IMR-90 (cell line): ENCODE data around the gene OTUD5. TPM values are rescaled to one million over a fixed set of nuclear protein-coding genes. Genes with fewer than 3 reads are reported as not detected.
A peak's percentile ranks its signal among the peaks of the same experiment; 100 is the strongest.

Experiments
- ATAC-seq: fragments of 200-7000 bp; cut with Tn5 transposase; 2 replicates; pipeline ENCODE4 v1.9.1; 2020; ENCODE audit warnings: low read depth, mild to moderate bottlenecking, moderate library complexity
- BruUV-seq: library from RNA; stranded (reverse); fragments of 400-500 nt; replicated peaks from 2 replicates; lab custom pipeline; 2021; lab: Mats Ljungman, UMichigan
- CTCF ChIA-PET: fragments of 300-600 bp; formaldehyde crosslinking; extraction: SDS; loops from one replicate; lab custom pipeline; 2021; ENCODE audit warnings: antibody characterized with exemption; lab: Yijun Ruan, JAX
- POLR2A ChIA-PET: fragments of 300-600 bp; sonication (Branson Sonifier 250); formaldehyde crosslinking; loops from one replicate; lab custom pipeline; 2022; ENCODE audit warnings: antibody characterized with exemption; ENCODE audit not compliant: unreplicated experiment; lab: Charles Lee
- DNase-seq: peaks from one replicate; pipeline ENCODE4 v3.0.0; 2013
- H2AFZ ChIP-seq: replicated peaks from 2 replicates; pipeline ENCODE3; 2013; ENCODE audit warnings: low read length, mild to moderate bottlenecking; ENCODE audit not compliant: poor library complexity
- H2AK5ac ChIP-seq: 2 replicates; pipeline ENCODE4 v1.6.1; 2013; ENCODE audit warnings: low read depth, low read length, inconsistent platforms
- H2AK9ac ChIP-seq: replicated peaks from 2 replicates; pipeline ENCODE3; 2013; ENCODE audit warnings: mild to moderate bottlenecking, low read depth, low read length, moderate library complexity; ENCODE audit not compliant: poor library complexity
- H2BK120ac ChIP-seq: 2 replicates; pipeline ENCODE4 v1.6.1; 2013; ENCODE audit warnings: low read depth, low read length, inconsistent platforms
- H2BK15ac ChIP-seq: 3 replicates; pipeline ENCODE4 v1.6.1; 2013; ENCODE audit warnings: low read depth, low read length, inconsistent platforms
- H2BK20ac ChIP-seq: 2 replicates; pipeline ENCODE4 v1.6.1; 2013; ENCODE audit warnings: low read depth, mild to moderate bottlenecking, inconsistent platforms, low read length, moderate library complexity
- H2BK5ac ChIP-seq: 2 replicates; pipeline ENCODE4 v1.6.1; 2013; ENCODE audit warnings: mild to moderate bottlenecking, low read depth, low read length, inconsistent platforms; ENCODE audit not compliant: poor library complexity, severe bottlenecking
- H3K14ac ChIP-seq: replicated peaks from 2 replicates; pipeline ENCODE4 v1.6.1; 2013; ENCODE audit warnings: low read depth, low read length, inconsistent platforms
- H3K18ac ChIP-seq: 2 replicates; pipeline ENCODE4 v1.6.1; 2013; ENCODE audit warnings: low read depth, low read length, control low read depth
- H3K23ac ChIP-seq: 2 replicates; pipeline ENCODE4 v1.6.1; 2013; ENCODE audit warnings: low read depth, low read length, inconsistent platforms
- H3K27ac ChIP-seq: 2 replicates; pipeline ENCODE4 v1.5.1; 2013; ENCODE audit warnings: mild to moderate bottlenecking, control low read depth, low read length; ENCODE audit not compliant: insufficient read depth
- H3K27me3 ChIP-seq: 2 replicates; pipeline ENCODE4 v1.6.1; 2013; ENCODE audit warnings: low read length; ENCODE audit not compliant: control insufficient read depth, insufficient read depth
- H3K36me3 ChIP-seq: 2 replicates; pipeline ENCODE4 v1.6.1; 2013; ENCODE audit warnings: low read length, mixed read lengths; ENCODE audit not compliant: control insufficient read depth, insufficient read depth
- H3K4ac ChIP-seq: 2 replicates; pipeline ENCODE4 v1.6.1; 2013; ENCODE audit warnings: low read depth, low read length, inconsistent platforms
- H3K4me1 ChIP-seq: 2 replicates; pipeline ENCODE4 v1.6.1; 2013; ENCODE audit warnings: low read length, mixed read lengths; ENCODE audit not compliant: control insufficient read depth, insufficient read depth
- H3K4me2 ChIP-seq: 2 replicates; pipeline ENCODE4 v1.6.1; 2013; ENCODE audit warnings: low read depth, mild to moderate bottlenecking, control low read depth, low read length, moderate library complexity
- H3K4me3 ChIP-seq: 2 replicates; pipeline ENCODE4 v1.5.1; 2013; ENCODE audit warnings: low read depth, mild to moderate bottlenecking, control low read depth, low read length, moderate library complexity; ENCODE audit not compliant: insufficient read depth
- H3K56ac ChIP-seq: 2 replicates; pipeline ENCODE4 v1.6.1; 2013; ENCODE audit warnings: low read length, inconsistent platforms; ENCODE audit not compliant: insufficient read depth; ENCODE audit errors: extremely low read depth
- H3K79me1 ChIP-seq, 2 experiments: 2 replicates each; pipeline ENCODE4 v1.6.1; 2013; ENCODE audit warnings: low read length in 2 of 2, inconsistent platforms in 1 of 2, low read depth in 1 of 2
- H3K9ac ChIP-seq: 2 replicates; pipeline ENCODE4 v1.6.1; 2013; ENCODE audit warnings: low read depth, low read length, control low read depth
- H3K9me1 ChIP-seq: 2 replicates; pipeline ENCODE4 v1.6.1; 2013; ENCODE audit warnings: low read length, inconsistent platforms; ENCODE audit not compliant: insufficient read depth
- H3K9me3 ChIP-seq: 2 replicates; pipeline ENCODE4 v1.6.1; 2013; ENCODE audit warnings: low read length; ENCODE audit not compliant: control insufficient read depth, insufficient read depth
- H4K20me1 ChIP-seq: 2 replicates; pipeline ENCODE4 v1.6.1; 2013; ENCODE audit warnings: low read length, inconsistent platforms; ENCODE audit not compliant: insufficient read depth
- H4K5ac ChIP-seq: 2 replicates; pipeline ENCODE4 v1.6.1; 2013; ENCODE audit warnings: mild to moderate bottlenecking, low read depth, low read length, control low read depth
- H4K8ac ChIP-seq, 2 experiments: 2 replicates each; pipeline ENCODE4 v1.6.1; 2013; ENCODE audit warnings: low read depth in 2 of 2, low read length in 2 of 2, control low read depth in 1 of 2, inconsistent platforms in 1 of 2
- H4K91ac ChIP-seq: 2 replicates; pipeline ENCODE4 v1.6.1; 2013; ENCODE audit warnings: low read depth, low read length, inconsistent platforms; ENCODE audit not compliant: insufficient read depth
- CEBPB ChIP-seq: IDR thresholded peaks from 2 replicates; pipeline ENCODE4 v1.6.1; 2012; ENCODE audit warnings: low read depth, low read length, improper control_type of control experiment
- FOS ChIP-seq: fragments of 150-350 bp; IDR thresholded peaks from 2 replicates; pipeline ENCODE4 v1.6.1; 2016; ENCODE audit warnings: low read depth, low read length
- MXI1 ChIP-seq: IDR thresholded peaks from 2 replicates; pipeline ENCODE4 v1.6.1; 2012; ENCODE audit warnings: low read depth, mild to moderate bottlenecking, low read length, moderate library complexity, borderline replicate concordance
- RAD21 ChIP-seq: IDR thresholded peaks from 2 replicates; pipeline ENCODE4 v1.6.1; 2012; ENCODE audit warnings: low read length, improper control_type of control experiment
- RCOR1 ChIP-seq: IDR thresholded peaks from 2 replicates; pipeline ENCODE4 v1.6.1; 2012; ENCODE audit warnings: mild to moderate bottlenecking, low read length, improper control_type of control experiment; ENCODE audit not compliant: insufficient replicate concordance
- WGBS, 2 experiments: methylation state at CpG; one replicate each; pipeline versions ENCODE4 v1.1.5 to v1.1.7; 2013; ENCODE audit warnings: missing lambda C conversion rate in 2 of 2; ENCODE audit not compliant: insufficient read length in 1 of 2; ENCODE audit errors: extremely low coverage in 2 of 2; 5-methylcytosine and 5-hydroxymethylcytosine counted together
- dilution Hi-C: fragments of 300-500 bp; cut with HindIII; formaldehyde crosslinking; loops from one replicate; pipeline ENCODE4 v1.14.3; 2018; ENCODE audit warnings: low sequenced_read_pairs; ENCODE audit not compliant: unreplicated experiment
- in situ Hi-C: fragments of 300-500 bp; cut with MboI; formaldehyde crosslinking; loops from 3 replicates; pipeline ENCODE4 v1.14.3; 2019; ENCODE audit warnings: low sequenced_read_pairs, inconsistent platforms, mixed read lengths
- intact Hi-C: fragments of 100-400 bp; cut with micrococcal nuclease; formaldehyde crosslinking; loops from 2 replicates; pipeline ENCODE4 v1.10.0; 2022
- polyA plus RNA-seq, 3 experiments: library from polyadenylated mRNA; depleted of rRNA; stranded (reverse); fragments of >200 nt; gene quantifications; 2 replicates each; pipeline ENCODE4 v1.2.3, GENCODE V29; 2012; ENCODE audit warnings: low replicate concordance in 1 of 3
- total RNA-seq: library from RNA; depleted of rRNA; stranded (reverse); fragments of >200 nt; gene quantifications from 2 replicates; pipeline ENCODE4 v1.2.3, GENCODE V29; 2012
- TF ChIP-seq, protein P1 (sequence below): conservative IDR thresholded peaks from 2 replicates; pipeline ENCODE4 v1.5.1; 2012; ENCODE audit warnings: mild to moderate bottlenecking, low read depth, low read length, improper control_type of control experiment
- TF ChIP-seq, protein P2 (sequence below): fragments of 150-350 bp; IDR thresholded peaks from 2 replicates; pipeline ENCODE4 v1.6.1; 2016; ENCODE audit warnings: low read depth, mild to moderate bottlenecking, low read length, moderate library complexity, borderline replicate concordance

Gene OTUD5
- total and polyA plus RNA-seq, 2 of the 4 experiments (the other 2 are of a cell fraction): 30.6 to 50.4 TPM

DNA sequence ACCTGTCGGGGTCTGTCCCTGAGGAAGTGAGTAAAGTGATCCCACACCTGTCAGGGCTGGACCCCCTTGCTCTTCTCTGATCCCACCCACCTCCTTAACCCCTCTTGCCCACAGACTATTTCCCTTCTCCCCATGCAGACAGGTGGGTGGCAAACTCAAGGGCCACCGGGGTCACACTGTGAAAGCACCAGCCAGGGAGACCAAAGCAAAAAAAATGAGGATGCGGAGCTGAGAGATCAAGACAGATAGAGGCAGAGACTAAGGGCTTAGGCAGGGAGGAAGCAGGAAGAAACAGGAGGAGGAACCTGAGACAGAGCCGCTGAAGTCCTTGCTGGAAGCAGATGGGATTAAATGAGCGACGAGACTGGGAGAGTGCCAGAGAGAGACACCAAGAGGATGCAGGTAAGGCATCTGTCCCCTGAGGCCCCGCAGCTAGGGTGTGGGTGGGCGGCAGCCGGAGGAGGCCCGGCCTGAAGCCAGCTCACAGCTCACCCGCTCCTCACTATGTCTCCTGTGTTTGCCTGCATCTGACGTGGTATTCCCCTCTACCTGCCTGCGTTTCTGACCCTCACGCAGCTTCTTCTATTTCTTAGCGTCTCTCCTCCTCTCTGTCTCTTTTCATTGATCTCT lies 67.0 kb downstream of the OTUD5 start:
- H3K9ac ChIP-seq: peak overlapping the region; percentile 20; the same call in 1 of the 2 replicates
- H2BK5ac ChIP-seq: no peak overlapping the region
- H2AK9ac ChIP-seq: no peak overlapping the region
- no peak for TF ChIP-seq RCOR1
- no peak for TF ChIP-seq RAD21
- no peak for TF ChIP-seq CEBPB
- TF ChIP-seq MXI1: no peak
- no peak for TF ChIP-seq FOS
- TF ChIP-seq, protein P1, sequence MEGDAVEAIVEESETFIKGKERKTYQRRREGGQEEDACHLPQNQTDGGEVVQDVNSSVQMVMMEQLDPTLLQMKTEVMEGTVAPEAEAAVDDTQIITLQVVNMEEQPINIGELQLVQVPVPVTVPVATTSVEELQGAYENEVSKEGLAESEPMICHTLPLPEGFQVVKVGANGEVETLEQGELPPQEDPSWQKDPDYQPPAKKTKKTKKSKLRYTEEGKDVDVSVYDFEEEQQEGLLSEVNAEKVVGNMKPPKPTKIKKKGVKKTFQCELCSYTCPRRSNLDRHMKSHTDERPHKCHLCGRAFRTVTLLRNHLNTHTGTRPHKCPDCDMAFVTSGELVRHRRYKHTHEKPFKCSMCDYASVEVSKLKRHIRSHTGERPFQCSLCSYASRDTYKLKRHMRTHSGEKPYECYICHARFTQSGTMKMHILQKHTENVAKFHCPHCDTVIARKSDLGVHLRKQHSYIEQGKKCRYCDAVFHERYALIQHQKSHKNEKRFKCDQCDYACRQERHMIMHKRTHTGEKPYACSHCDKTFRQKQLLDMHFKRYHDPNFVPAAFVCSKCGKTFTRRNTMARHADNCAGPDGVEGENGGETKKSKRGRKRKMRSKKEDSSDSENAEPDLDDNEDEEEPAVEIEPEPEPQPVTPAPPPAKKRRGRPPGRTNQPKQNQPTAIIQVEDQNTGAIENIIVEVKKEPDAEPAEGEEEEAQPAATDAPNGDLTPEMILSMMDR: no peak
- TF ChIP-seq, protein P2, sequence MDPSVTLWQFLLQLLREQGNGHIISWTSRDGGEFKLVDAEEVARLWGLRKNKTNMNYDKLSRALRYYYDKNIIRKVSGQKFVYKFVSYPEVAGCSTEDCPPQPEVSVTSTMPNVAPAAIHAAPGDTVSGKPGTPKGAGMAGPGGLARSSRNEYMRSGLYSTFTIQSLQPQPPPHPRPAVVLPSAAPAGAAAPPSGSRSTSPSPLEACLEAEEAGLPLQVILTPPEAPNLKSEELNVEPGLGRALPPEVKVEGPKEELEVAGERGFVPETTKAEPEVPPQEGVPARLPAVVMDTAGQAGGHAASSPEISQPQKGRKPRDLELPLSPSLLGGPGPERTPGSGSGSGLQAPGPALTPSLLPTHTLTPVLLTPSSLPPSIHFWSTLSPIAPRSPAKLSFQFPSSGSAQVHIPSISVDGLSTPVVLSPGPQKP: no peak
- no peaks in the 10 kb centered on the region for H3K36me3 ChIP-seq
- DNase-seq (no peak), ATAC-seq (no peak)
- no peak overlapping the region for H3K23ac ChIP-seq
- peak overlapping the region; percentile 40 to 51; a peak in 1 of 4 replicates for H4K8ac ChIP-seq
- H4K91ac ChIP-seq: no peak overlapping the region
- intact Hi-C loops (no loop called here), dilution Hi-C loops (no loop called here), in situ Hi-C loops (no loop called here)
- peaks cover 0 to 4% of the 10 kb centered on the region in 2 experiments; a peak in 1 of 4 replicates for H3K79me1 ChIP-seq
- no peak overlapping the region for H3K14ac ChIP-seq
- H4K20me1 ChIP-seq: no peaks in the 10 kb centered on the region
- peak overlapping the region; percentile 65 for H3K4me2 ChIP-seq
- no peak overlapping the region for H3K4ac ChIP-seq
- no peak overlapping the region for H3K27ac ChIP-seq
- H3K4me3 ChIP-seq: peak overlapping the region; percentile 32
- CTCF ChIA-PET: no interaction called here
- H2BK20ac ChIP-seq: no peak overlapping the region
- H3K9me3 ChIP-seq: no peaks in the 10 kb centered on the region
- H2BK120ac ChIP-seq: no peak overlapping the region
- H3K9me1 ChIP-seq: 0 out of 2 replicates have a peak, but pooled peaks cover 7% of the 10 kb centered on the region
- no peak overlapping the region for H3K56ac ChIP-seq
- peak overlapping the region; percentile 84 for H2AFZ ChIP-seq
- no peak overlapping the region for H2AK5ac ChIP-seq
- no peak overlapping the region for H2BK15ac ChIP-seq
- BruUV-seq: no TSS peak
- no peaks in the 10 kb centered on the region for H3K27me3 ChIP-seq
- WGBS, 2 experiments: 55% methylated on average over 7 of the region's 15 CpGs; no CpG with 5 or more reads in 1 of the 2 experiments
- no peaks in the 10 kb centered on the region for H3K4me1 ChIP-seq
- POLR2A ChIA-PET: no interaction called here
- H4K5ac ChIP-seq: peak overlapping the region; percentile 49; the same call in 1 of the 2 replicates
- H3K18ac ChIP-seq: no peak overlapping the region
